Neutrophil (primary cell): ENCODE data around the gene ASIC2.

ENCODE experiments used
- H3K27ac ChIP-seq: fragments of 200-600 bp; sonication (generic); 2 replicates; pipeline ENCODE4 v1.5.1; 2016; ENCODE audit warnings: mild to moderate bottlenecking, moderate library complexity
- H3K27me3 ChIP-seq: fragments of 200-600 bp; sonication (generic); 2 replicates; pipeline ENCODE4 v1.6.0; 2016; ENCODE audit warnings: mild to moderate bottlenecking
- H3K36me3 ChIP-seq: fragments of 200-600 bp; sonication (generic); 2 replicates; pipeline ENCODE4 v1.5.1; 2017
- H3K4me1 ChIP-seq, 2 experiments: fragments of 200-600 bp in 1 of 2; sonication (generic) in 1 of 2; 1 replicate in 1 of 2; 2 replicates in 1 of 2; pipeline versions ENCODE4 v1.5.1 to v1.6.1; 2013 to 2016; ENCODE audit warnings: low read depth in 1 of 2, low read length in 1 of 2, mild to moderate bottlenecking in 1 of 2, moderate library complexity in 1 of 2; ENCODE audit not compliant: control insufficient read depth in 1 of 2, insufficient read depth in 1 of 2
- H3K4me3 ChIP-seq, 2 experiments: fragments of 200-600 bp in 1 of 2; sonication (generic) in 1 of 2; 1 replicate in 1 of 2; 2 replicates in 1 of 2; pipeline ENCODE4 v1.5.1; 2013 to 2016; ENCODE audit warnings: low read depth in 1 of 2, low read length in 1 of 2, mild to moderate bottlenecking in 1 of 2, moderate library complexity in 1 of 2
- H3K9me3 ChIP-seq: fragments of 200-600 bp; sonication (generic); 2 replicates; pipeline ENCODE4 v1.5.1; 2016
- CTCF ChIP-seq: fragments of 200-600 bp; sonication (generic); IDR thresholded peaks from 2 replicates; pipeline ENCODE4 v1.5.1; 2016; ENCODE audit warnings: antibody characterized with exemption

The ASIC2 gene

GRCh38 chr17:33297643-33298042 is 4.5 kb upstream of the ASIC2 start:
- Histone ChIP-seq H3K9me3 (no peaks in the 10 kb centered on the region), H3K27ac (no peak overlapping the region), H3K27me3 (peaks cover 53% of the 10 kb centered on the region), H3K36me3 (no peaks in the 10 kb centered on the region), H3K4me3 (no peak overlapping the region), H3K4me1 (peaks cover 0 to 5% of the 10 kb centered on the region in 2 experiments)
- no peak for TF ChIP-seq CTCF

GRCh38 chr17:33294994-33295393 is 1.9 kb upstream of the ASIC2 start:
- peaks cover 0 to 4% of the 10 kb centered on the region in 2 experiments for H3K4me1 ChIP-seq
- peaks cover 75% of the 10 kb centered on the region for H3K27me3 ChIP-seq
- no peak for TF ChIP-seq CTCF
- no peaks in the 10 kb centered on the region for H3K9me3 ChIP-seq
- H3K4me3 ChIP-seq = no peak overlapping the region
- H3K36me3 ChIP-seq = no peaks in the 10 kb centered on the region
- no peak overlapping the region for H3K27ac ChIP-seq

- Histone ChIP-seq H3K36me3 (no peaks in the 10 kb centered on the region), H3K4me1 (peaks cover 0 to 4% of the 10 kb centered on the region in 2 experiments), H3K27ac (no peak overlapping the region), H3K27me3 (peaks cover 100% of the 10 kb centered on the region), H3K4me3 (no peak overlapping the region), H3K9me3 (no peaks in the 10 kb centered on the region)
- TF ChIP-seq CTCF = no peak
Observed at GRCh38 chr17:33292201-33292980, 704 bp downstream of the ASIC2 start.

GRCh38 chr17:33291248-33292200 is 1.6 kb downstream of the ASIC2 start:
- H3K9me3 ChIP-seq = no peaks in the 10 kb centered on the region
- H3K36me3 ChIP-seq = no peaks in the 10 kb centered on the region
- H3K27ac ChIP-seq = no peak overlapping the region
- H3K4me3 ChIP-seq = no peak overlapping the region
- peaks cover 0 to 4% of the 10 kb centered on the region in 2 experiments for H3K4me1 ChIP-seq
- peaks cover 100% of the 10 kb centered on the region for H3K27me3 ChIP-seq
- no peak for TF ChIP-seq CTCF

GRCh38 chr17:33290253-33290652 is 2.8 kb downstream of the ASIC2 start:
- Histone ChIP-seq H3K36me3 (no peaks in the 10 kb centered on the region), H3K27me3 (peaks cover 100% of the 10 kb centered on the region), H3K9me3 (no peaks in the 10 kb centered on the region), H3K4me3 (no peak overlapping the region), H3K27ac (no peak overlapping the region), H3K4me1 (peaks cover 0 to 4% of the 10 kb centered on the region in 2 experiments)
- TF ChIP-seq CTCF = no peak
